ENCODE measurements around the gene PQBP1. TPM values are rescaled to one million over a fixed set of nuclear protein-coding genes. Genes with fewer than 3 reads are reported as not detected.
A peak's percentile ranks its signal among the peaks of the same experiment; 100 is the strongest.

Gene PQBP1
- total and polyA plus RNA-seq, 4 donors: 22.0 to 44.3 (median 37.3) TPM

GRCh38 chrX:48945517-48946348 lies 48.0 kb downstream of the PQBP1 start:
- no peaks in the 10 kb centered on the region for H3K27me3 ChIP-seq (ENCODE audit: control insufficient read depth in 4 of 4, insufficient read depth in 4 of 4, low read length in 3 of 4)
- H3K36me3 ChIP-seq (ENCODE audit: control insufficient read depth in 4 of 4, insufficient read depth in 3 of 4, low read depth in 1 of 4, low read length in 3 of 4): no peaks in the 10 kb centered on the region
- DNase-seq (ENCODE audit: low spot score): peak; percentile 63
- H3K9me3 ChIP-seq (ENCODE audit: control insufficient read depth in 4 of 4, low read length in 3 of 4): no peaks in the 10 kb centered on the region
- H3K4me3 ChIP-seq (ENCODE audit: low read depth in 1 of 3, low read length in 3 of 3): no peak overlapping the region
- H3K27ac ChIP-seq (ENCODE audit: low read depth in 1 of 2, low read length in 2 of 2): no peak overlapping the region
- peak; percentile 73 to 83 for TF ChIP-seq RAD21 (IDR thresholded peaks at IDR 0.05)
- TF ChIP-seq CTCF (IDR thresholded peaks at IDR 0.05; ENCODE audit: low read depth, low read length, missing input control): peak; percentile 70
- no peak for TF ChIP-seq HNF4G (IDR thresholded peaks at IDR 0.05)
- TF ChIP-seq REST (IDR thresholded peaks at IDR 0.05): no peak
- H3K9ac ChIP-seq (ENCODE audit: low read depth in 1 of 2, low read length in 2 of 2): no peak overlapping the region
- 56% methylated on average over 8 of the region's 8 CpGs for WGBS
- peaks cover 5 to 22% (median 10%) of the 10 kb centered on the region in 4 donors for H3K4me1 ChIP-seq (ENCODE audit: control insufficient read depth in 4 of 4, insufficient read depth in 4 of 4, low read length in 3 of 4)

GRCh38 chrX:48948589-48948988 lies 50.9 kb downstream of the PQBP1 start:
- Histone ChIP-seq H3K9me3 (ENCODE audit: control insufficient read depth in 4 of 4, low read length in 3 of 4) (no peaks in the 10 kb centered on the region), H3K36me3 (ENCODE audit: control insufficient read depth in 4 of 4, insufficient read depth in 3 of 4, low read depth in 1 of 4, low read length in 3 of 4) (no peaks in the 10 kb centered on the region), H3K4me1 (ENCODE audit: control insufficient read depth in 4 of 4, insufficient read depth in 4 of 4, low read length in 3 of 4) (peaks cover 0 to 15% (median 8%) of the 10 kb centered on the region in 4 donors), H3K27me3 (ENCODE audit: control insufficient read depth in 4 of 4, insufficient read depth in 4 of 4, low read length in 3 of 4) (no peaks in the 10 kb centered on the region), H3K27ac (ENCODE audit: low read depth in 1 of 2, low read length in 2 of 2) (no peak overlapping the region), H3K9ac (ENCODE audit: low read depth in 1 of 2, low read length in 2 of 2) (no peak overlapping the region), H3K4me3 (ENCODE audit: low read depth in 1 of 3, low read length in 3 of 3) (no peak overlapping the region)
- no peak for TF ChIP-seq FOXA1 (IDR thresholded peaks at IDR 0.05)
- TF ChIP-seq FOXA2 (IDR thresholded peaks at IDR 0.05): no peak
- TF ChIP-seq CTCF (IDR thresholded peaks at IDR 0.05; ENCODE audit: low read depth, low read length, missing input control): no peak
- TF ChIP-seq TAF1 (conservative IDR thresholded peaks at IDR 0.05): no peak
- no peak for TF ChIP-seq RAD21 (IDR thresholded peaks at IDR 0.05)
- TF ChIP-seq ATF3 (IDR thresholded peaks at IDR 0.05): no peak
- no peak for TF ChIP-seq MAX (IDR thresholded peaks at IDR 0.05)
- TF ChIP-seq RXRA (IDR thresholded peaks at IDR 0.05): no peak
- no peak for TF ChIP-seq EGR1 (IDR thresholded peaks at IDR 0.05; ENCODE audit: low read depth in 2 of 2)
- TF ChIP-seq REST (IDR thresholded peaks at IDR 0.05): no peak
- TF ChIP-seq ZBTB33 (IDR thresholded peaks at IDR 0.05): no peak
- TF ChIP-seq HNF4G (IDR thresholded peaks at IDR 0.05): no peak
- TF ChIP-seq HNF4A (conservative IDR thresholded peaks at IDR 0.05): no peak
- TF ChIP-seq SP1 (IDR thresholded peaks at IDR 0.05): no peak
- 94% methylated on average over 1 of the region's 1 CpG for WGBS
- DNase-seq (ENCODE audit: low spot score): no peak

All from liver (tissue), 9 donors.